Mucosa of rectum (tissue), 2 donors: ENCODE data around the gene PPARG.

ENCODE experiments used
- H3K27ac ChIP-seq, 2 donors: one replicate each; pipeline ENCODE4 v1.7.0; 2013; ENCODE audit warnings: inconsistent platforms in 2 of 2, low read depth in 2 of 2, low read length in 2 of 2
- H3K27me3 ChIP-seq, 2 donors: one replicate each; pipeline ENCODE4 v1.7.0; 2013; ENCODE audit warnings: low read length in 2 of 2; ENCODE audit not compliant: control insufficient read depth in 2 of 2, insufficient read depth in 2 of 2
- H3K36me3 ChIP-seq, 2 donors: one replicate each; pipeline ENCODE4 v1.7.0; 2013; ENCODE audit warnings: low read length in 2 of 2; ENCODE audit not compliant: control insufficient read depth in 2 of 2, insufficient read depth in 2 of 2
- H3K4me1 ChIP-seq, 2 donors: one replicate each; pipeline ENCODE4 v1.7.0; 2013; ENCODE audit warnings: low read length in 2 of 2, mild to moderate bottlenecking in 1 of 2; ENCODE audit not compliant: control insufficient read depth in 2 of 2, insufficient read depth in 2 of 2
- H3K4me3 ChIP-seq, 2 donors: one replicate each; pipeline ENCODE4 v1.7.0; 2013; ENCODE audit warnings: low read length in 2 of 2
- H3K9ac ChIP-seq, 2 donors: one replicate each; pipeline ENCODE4 v1.7.0; 2013; ENCODE audit warnings: low read length in 2 of 2, low read depth in 1 of 2, mild to moderate bottlenecking in 1 of 2
- H3K9me3 ChIP-seq, 2 donors: one replicate each; pipeline ENCODE4 v1.7.0; 2013; ENCODE audit warnings: low read length in 2 of 2; ENCODE audit not compliant: control insufficient read depth in 2 of 2
- donor health status: healthy.
- donor health status: Normal muscosa, but diverticular disease.

The PPARG gene

DNA sequence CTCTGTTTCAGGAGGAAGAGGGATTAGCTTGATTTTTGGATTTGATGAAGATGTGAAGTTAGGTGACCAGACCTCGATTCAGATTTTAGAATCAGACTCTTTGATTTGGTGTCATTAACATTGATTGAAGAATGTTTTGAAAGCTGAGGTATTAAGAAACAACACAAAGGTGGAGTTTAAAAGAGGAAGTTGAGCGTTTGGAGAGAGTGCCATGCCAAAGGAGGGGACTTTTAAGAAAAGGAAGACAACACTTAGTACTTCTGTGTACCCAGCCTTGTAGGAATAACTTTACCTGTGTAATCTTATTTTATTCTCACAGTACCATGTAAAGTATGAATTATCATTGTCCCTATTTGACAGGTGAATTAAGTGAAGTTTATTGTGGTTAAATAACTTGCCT, 34.4 kb downstream of the PPARG start:
- H3K4me1 ChIP-seq: peaks cover 0 to 6% of the 10 kb centered on the region in 2 donors

DNA sequence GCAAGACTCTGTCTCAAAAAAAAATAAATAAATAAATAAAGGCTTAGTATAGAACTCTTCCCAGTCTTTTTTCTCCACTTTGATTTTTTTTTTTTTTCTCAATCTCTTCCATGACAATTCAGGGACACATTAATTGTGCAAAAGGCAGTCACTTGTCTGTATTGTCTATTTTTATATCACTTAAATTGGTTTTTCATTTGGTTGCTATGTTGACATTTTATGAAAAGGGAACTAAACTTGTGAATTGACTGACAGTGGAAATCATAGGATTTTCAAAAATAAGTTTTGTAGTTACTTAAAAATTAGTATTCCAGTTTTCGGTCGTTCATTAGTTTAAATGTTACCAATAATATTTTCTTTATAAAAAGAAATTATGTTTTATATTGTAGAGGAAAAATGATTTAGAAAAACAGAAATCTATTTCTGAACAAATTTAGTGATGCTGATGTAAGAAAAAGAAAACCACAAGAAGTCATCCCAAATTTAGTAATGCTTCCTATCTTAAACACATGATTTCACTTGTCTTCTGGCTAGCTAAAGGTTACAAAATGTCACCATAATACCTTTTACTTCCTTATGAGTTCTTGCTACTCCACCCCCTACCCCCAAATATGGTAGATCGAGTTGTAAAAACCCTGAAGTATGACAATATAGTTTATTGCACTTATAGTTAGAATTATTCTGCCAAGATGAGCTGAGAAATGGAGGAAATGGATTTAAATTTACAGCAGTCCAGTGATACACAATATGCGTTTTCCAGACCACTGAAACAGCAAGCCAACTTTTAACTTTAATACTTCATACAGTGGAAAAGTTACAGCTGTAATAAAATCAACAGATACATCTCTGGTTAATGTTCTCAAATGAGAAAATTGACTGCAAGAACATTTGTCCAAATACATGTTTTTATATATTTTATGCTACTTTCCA, 37.0 kb downstream of the PPARG start:
- H3K9me3 ChIP-seq: no peaks in the 10 kb centered on the region
- H3K4me1 ChIP-seq: peaks cover 0 to 6% of the 10 kb centered on the region in 2 donors
- no peaks in the 10 kb centered on the region for H3K27me3 ChIP-seq
- peaks cover 2 to 4% of the 10 kb centered on the region in 2 donors for H3K36me3 ChIP-seq
- peak overlapping the region; percentile 7 to 49 for H3K27ac ChIP-seq
- no peak overlapping the region for H3K9ac ChIP-seq
- no peak overlapping the region for H3K4me3 ChIP-seq

More for the DNA sequence above, 34.4 kb downstream of the PPARG start:
- no peak overlapping the region for H3K4me3 ChIP-seq
- H3K9ac ChIP-seq: no peak overlapping the region
- no peak overlapping the region for H3K27ac ChIP-seq
- peaks cover 2 to 4% of the 10 kb centered on the region in 2 donors for H3K36me3 ChIP-seq
- H3K9me3 ChIP-seq: no peaks in the 10 kb centered on the region
- H3K27me3 ChIP-seq: no peaks in the 10 kb centered on the region

GRCh38 chr3:12327021-12327420, 38.2 kb downstream of the PPARG start:
- H3K9me3 ChIP-seq: no peaks in the 10 kb centered on the region
- H3K27me3 ChIP-seq: no peaks in the 10 kb centered on the region
- no peak overlapping the region for H3K4me3 ChIP-seq
- H3K27ac ChIP-seq: no peak overlapping the region
- peaks cover 0 to 6% of the 10 kb centered on the region in 2 donors for H3K4me1 ChIP-seq
- H3K36me3 ChIP-seq: no peaks in the 10 kb centered on the region
- no peak overlapping the region for H3K9ac ChIP-seq

DNA sequence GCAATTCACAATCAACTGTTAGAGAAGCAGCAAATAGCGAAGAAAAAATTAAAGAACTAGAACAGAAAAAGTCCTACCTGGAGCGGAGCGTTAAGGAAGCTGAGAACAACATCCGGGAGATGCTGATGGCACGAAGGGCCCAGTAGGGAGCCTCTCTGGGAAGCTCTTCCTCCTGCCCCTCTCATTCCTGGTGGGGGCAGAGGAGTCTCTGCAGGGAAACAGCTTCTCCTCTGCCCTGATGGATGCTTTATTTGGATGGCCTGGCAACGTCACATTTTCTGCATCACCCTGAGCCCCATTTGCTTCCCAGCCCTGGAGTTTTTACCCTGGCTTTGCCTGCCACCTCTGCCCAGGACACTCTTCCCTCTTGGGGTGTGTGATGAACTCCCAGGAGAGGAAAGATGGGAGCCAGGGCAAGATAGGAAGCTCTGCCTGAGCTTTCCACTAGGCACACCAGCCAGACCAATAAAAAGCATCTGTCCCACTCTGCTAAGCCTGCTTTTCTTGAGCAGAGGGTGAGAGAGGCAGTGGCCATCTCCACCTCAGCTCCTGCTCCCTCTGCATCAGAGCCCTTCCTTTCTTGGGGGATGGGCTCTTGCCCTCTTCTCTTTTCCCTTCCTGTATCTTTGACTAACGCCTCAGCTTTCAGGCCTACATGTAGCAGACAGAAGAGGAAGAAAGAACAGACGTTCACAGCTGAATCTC, 39.4 kb downstream of the PPARG start:
- peaks cover 0 to 6% of the 10 kb centered on the region in 2 donors for H3K4me1 ChIP-seq
- H3K27me3 ChIP-seq: no peaks in the 10 kb centered on the region
- H3K36me3 ChIP-seq: no peaks in the 10 kb centered on the region
- H3K4me3 ChIP-seq: no peak overlapping the region
- H3K27ac ChIP-seq: no peak overlapping the region
- no peaks in the 10 kb centered on the region for H3K9me3 ChIP-seq
- no peak overlapping the region for H3K9ac ChIP-seq

DNA sequence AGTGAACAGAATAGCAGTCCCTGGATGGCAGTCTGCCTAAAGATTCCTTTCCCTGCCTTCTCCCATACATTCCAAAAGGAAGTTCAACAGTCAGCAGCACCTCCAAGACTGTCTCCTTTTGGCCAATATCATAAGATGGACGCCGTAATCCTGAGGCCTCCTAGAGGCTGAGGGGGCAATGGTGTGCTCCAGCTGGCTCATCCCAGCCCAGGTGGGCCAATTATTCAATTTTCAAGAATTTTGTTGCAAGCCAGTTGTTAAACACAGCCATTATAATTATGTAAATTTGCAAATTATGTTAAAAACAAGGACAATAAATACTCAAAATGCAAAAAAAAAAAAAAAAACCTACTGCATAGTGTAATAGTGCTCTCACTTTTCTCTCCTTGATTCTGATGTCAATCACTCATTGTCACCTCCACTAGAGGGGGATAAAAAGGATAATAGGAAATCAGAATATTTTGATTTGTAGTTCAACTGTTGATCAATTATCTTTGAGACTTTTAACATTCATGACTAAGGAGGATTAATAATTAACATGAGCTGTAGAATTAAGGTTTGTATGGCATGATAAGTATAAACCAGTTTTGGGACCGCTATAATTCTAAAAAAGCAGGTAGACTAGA, 40.1 kb downstream of the PPARG start:
- Histone ChIP-seq H3K27me3 (no peaks in the 10 kb centered on the region), H3K4me1 (peaks cover 0 to 6% of the 10 kb centered on the region in 2 donors), H3K27ac (no peak overlapping the region), H3K36me3 (no peaks in the 10 kb centered on the region), H3K9ac (no peak overlapping the region), H3K9me3 (no peaks in the 10 kb centered on the region), H3K4me3 (no peak overlapping the region)

GRCh38 chr3:12334786-12335185, 45.9 kb downstream of the PPARG start:
- Histone ChIP-seq H3K36me3 (no peaks in the 10 kb centered on the region), H3K4me1 (peaks cover 0 to 3% of the 10 kb centered on the region in 2 donors), H3K27me3 (no peaks in the 10 kb centered on the region), H3K27ac (no peak overlapping the region), H3K9ac (no peak overlapping the region), H3K9me3 (no peaks in the 10 kb centered on the region), H3K4me3 (no peak overlapping the region)

DNA sequence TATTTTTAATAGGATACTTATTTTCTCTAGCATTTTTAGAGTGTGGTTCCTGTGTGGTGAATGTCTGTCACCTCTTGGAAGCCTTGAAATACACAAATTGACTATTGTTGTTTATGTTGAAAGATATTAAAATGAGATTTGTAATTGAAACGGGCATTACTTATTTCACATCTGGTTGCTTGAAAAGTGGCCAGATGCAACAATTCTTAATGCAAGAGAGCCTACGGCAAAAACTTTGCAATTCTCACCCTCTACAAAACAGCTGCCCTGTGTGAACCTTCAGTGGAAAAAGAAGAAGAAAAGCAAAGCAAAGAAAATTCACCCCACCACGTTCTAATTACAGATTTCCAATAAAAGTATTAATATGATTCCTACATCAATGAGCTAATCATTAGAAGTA, 46.6 kb downstream of the PPARG start:
- Histone ChIP-seq H3K4me3 (no peak overlapping the region), H3K36me3 (no peaks in the 10 kb centered on the region), H3K9ac (no peak overlapping the region), H3K9me3 (no peaks in the 10 kb centered on the region), H3K27ac (no peak overlapping the region), H3K27me3 (no peaks in the 10 kb centered on the region), H3K4me1 (peaks cover 0 to 3% of the 10 kb centered on the region in 2 donors)

- Histone ChIP-seq H3K36me3 (no peaks in the 10 kb centered on the region), H3K27me3 (no peaks in the 10 kb centered on the region), H3K4me3 (no peak overlapping the region), H3K9ac (no peak overlapping the region), H3K9me3 (no peaks in the 10 kb centered on the region), H3K27ac (no peak overlapping the region), H3K4me1 (peaks cover 0 to 3% of the 10 kb centered on the region in 2 donors)
Measured at GRCh38 chr3:12336099-12336498, 47.2 kb downstream of the PPARG start.

- peaks cover 0 to 5% of the 10 kb centered on the region in 2 donors for H3K4me1 ChIP-seq
- H3K9ac ChIP-seq: no peak overlapping the region
- no peaks in the 10 kb centered on the region for H3K27me3 ChIP-seq
- no peak overlapping the region for H3K4me3 ChIP-seq
- no peak overlapping the region for H3K27ac ChIP-seq
- H3K9me3 ChIP-seq: no peaks in the 10 kb centered on the region
- no peaks in the 10 kb centered on the region for H3K36me3 ChIP-seq
Measured at GRCh38 chr3:12338595-12339546, 50.0 kb downstream of the PPARG start.
